Duodenal mucosa (tissue), 2 donors: ENCODE measurements around the gene SYK.
"Not testable (repeated sequence)": the region's sequence is repeated elsewhere in the genome, so short reads cannot be mapped to it uniquely, and the experiment has no call there.

Source experiments
- H3K27ac ChIP-seq: one replicate; pipeline ENCODE4 v1.7.0; 2013; ENCODE audit warnings: low read depth, low read length
- H3K27me3 ChIP-seq, 2 donors: one replicate each; pipeline ENCODE4 v1.7.0; 2013; ENCODE audit warnings: low read length in 2 of 2, control low read depth in 1 of 2; ENCODE audit not compliant: insufficient read depth in 2 of 2, control insufficient read depth in 1 of 2
- H3K36me3 ChIP-seq, 2 donors: one replicate each; pipeline ENCODE4 v1.7.0; 2013; ENCODE audit warnings: low read length in 2 of 2, control low read depth in 1 of 2; ENCODE audit not compliant: insufficient read depth in 2 of 2, control insufficient read depth in 1 of 2
- H3K4me1 ChIP-seq, 2 donors: one replicate each; pipeline ENCODE4 v1.7.0; 2013; ENCODE audit warnings: low read length in 2 of 2, control low read depth in 1 of 2; ENCODE audit not compliant: insufficient read depth in 2 of 2, control insufficient read depth in 1 of 2
- H3K4me3 ChIP-seq, 2 donors: one replicate each; pipeline ENCODE4 v1.7.0; 2013; ENCODE audit warnings: low read length in 2 of 2, low read depth in 1 of 2
- H3K9ac ChIP-seq, 2 donors: one replicate each; pipeline ENCODE4 v1.7.0; 2013; ENCODE audit warnings: low read length in 2 of 2, low read depth in 1 of 2
- H3K9me3 ChIP-seq, 2 donors: one replicate each; pipeline ENCODE4 v1.7.0; 2013; ENCODE audit warnings: low read length in 2 of 2, control low read depth in 1 of 2; ENCODE audit not compliant: control insufficient read depth in 1 of 2

The SYK gene

DNA sequence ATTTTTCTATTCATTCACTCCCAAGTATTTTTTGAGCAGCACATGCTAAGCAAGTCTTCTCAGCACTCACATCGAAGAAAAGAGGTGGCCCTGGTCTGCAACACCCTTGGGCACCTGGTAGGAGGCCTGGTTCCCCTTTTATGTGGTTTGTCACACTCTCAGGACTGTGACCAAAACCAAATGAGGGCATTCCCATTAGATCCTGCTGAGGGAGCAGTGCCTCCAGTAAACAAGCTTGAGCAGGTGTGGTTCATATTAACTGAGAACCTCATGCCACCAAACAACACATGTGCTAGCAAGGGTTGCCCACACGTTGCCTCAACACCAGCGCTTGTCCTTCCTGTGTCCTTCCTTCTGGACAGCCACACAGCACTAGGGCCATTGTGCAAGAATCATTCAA is 26.9 kb upstream of the SYK start:
- Histone ChIP-seq H3K9ac (no peak overlapping the region), H3K36me3 (no peaks in the 10 kb centered on the region), H3K4me3 (no peak overlapping the region), H3K27me3 (no peaks in the 10 kb centered on the region), H3K9me3 (no peaks in the 10 kb centered on the region), H3K27ac (no peak overlapping the region), H3K4me1 (peaks cover 4 to 13% of the 10 kb centered on the region in 2 donors)

DNA sequence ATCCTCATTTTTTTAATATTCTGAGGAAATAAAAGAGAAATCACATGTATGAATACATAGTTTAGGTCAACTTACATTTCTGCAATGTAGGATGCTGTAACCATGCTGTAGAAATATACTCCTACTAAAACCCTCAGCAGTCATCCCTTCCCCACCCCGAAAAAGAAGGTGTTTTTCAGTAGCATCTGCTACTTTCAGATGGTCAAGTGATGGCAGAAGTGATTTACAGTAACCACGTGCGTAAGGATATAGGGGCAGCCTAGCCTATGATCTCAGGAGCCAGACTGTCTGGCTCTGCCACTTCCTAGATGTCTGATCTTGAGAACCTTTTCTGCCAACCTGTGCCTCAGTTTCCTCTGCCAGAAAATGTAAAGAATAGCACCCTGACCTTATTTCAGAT is 26.0 kb upstream of the SYK start:
- Histone ChIP-seq H3K4me3 (no peak overlapping the region), H3K36me3 (no peaks in the 10 kb centered on the region), H3K27ac (no peak overlapping the region), H3K9me3 (no peaks in the 10 kb centered on the region), H3K27me3 (no peaks in the 10 kb centered on the region), H3K9ac (no peak overlapping the region), H3K4me1 (peaks cover 4 to 13% of the 10 kb centered on the region in 2 donors)

- no peaks in the 10 kb centered on the region for H3K36me3 ChIP-seq
- H3K27ac ChIP-seq = no peak overlapping the region
- no peak overlapping the region for H3K4me3 ChIP-seq
- H3K4me1 ChIP-seq = peaks cover 2 to 13% of the 10 kb centered on the region in 2 donors
- H3K9me3 ChIP-seq = no peaks in the 10 kb centered on the region
- no peaks in the 10 kb centered on the region for H3K27me3 ChIP-seq
- H3K9ac ChIP-seq = no peak overlapping the region
Measured at GRCh38 chr9:90778746-90779145, 22.9 kb upstream of the SYK start.

- Histone ChIP-seq H3K36me3 (no peaks in the 10 kb centered on the region), H3K9me3 (no peaks in the 10 kb centered on the region), H3K27ac (no peak overlapping the region), H3K27me3 (no peaks in the 10 kb centered on the region), H3K4me3 (no peak overlapping the region), H3K9ac (no peak overlapping the region), H3K4me1 (peaks cover 5 to 9% of the 10 kb centered on the region in 2 donors)
Measured at GRCh38 chr9:90783552-90783951, 18.1 kb upstream of the SYK start.

GRCh38 chr9:90783964-90784363 is 17.7 kb upstream of the SYK start:
- no peaks in the 10 kb centered on the region for H3K27me3 ChIP-seq
- no peaks in the 10 kb centered on the region for H3K9me3 ChIP-seq
- H3K9ac ChIP-seq = no peak overlapping the region
- H3K4me3 ChIP-seq = no peak overlapping the region
- no peak overlapping the region for H3K27ac ChIP-seq
- H3K36me3 ChIP-seq = no peaks in the 10 kb centered on the region
- peaks cover 5 to 9% of the 10 kb centered on the region in 2 donors for H3K4me1 ChIP-seq

GRCh38 chr9:90787771-90788460 is 13.7 kb upstream of the SYK start:
- H3K9me3 ChIP-seq = no peaks in the 10 kb centered on the region

GRCh38 chr9:90788527-90788926 is 13.1 kb upstream of the SYK start:
- not testable (repeated sequence) for H3K9me3 ChIP-seq

More at GRCh38 chr9:90787771-90788460, 13.7 kb upstream of the SYK start:
- Histone ChIP-seq H3K27ac (no peak overlapping the region), H3K36me3 (no peaks in the 10 kb centered on the region), H3K4me3 (no peak overlapping the region), H3K9ac (no peak overlapping the region), H3K27me3 (no peaks in the 10 kb centered on the region), H3K4me1 (peaks cover 5 to 9% of the 10 kb centered on the region in 2 donors)

DNA sequence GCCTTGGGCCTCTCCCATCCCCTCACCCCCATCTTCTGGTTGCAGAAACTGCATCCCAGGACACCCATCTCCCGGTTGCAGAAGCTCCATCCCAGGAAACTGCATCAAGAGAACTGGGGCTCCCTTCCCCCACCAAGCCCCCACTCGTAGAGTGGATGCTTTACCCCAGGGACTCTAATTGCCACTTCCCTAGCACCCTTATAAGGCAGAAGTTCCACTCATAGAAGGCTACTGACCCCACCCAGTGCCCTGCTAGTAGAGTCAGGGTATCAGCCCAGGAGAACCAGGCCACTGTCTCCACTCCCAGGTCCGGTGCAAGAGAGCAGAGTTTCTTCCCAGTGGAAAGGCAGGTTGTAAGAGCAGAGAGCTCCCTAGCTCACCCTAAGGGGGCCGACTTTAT is 12.2 kb upstream of the SYK start:
- no peaks in the 10 kb centered on the region for H3K36me3 ChIP-seq
- H3K4me3 ChIP-seq = no peak overlapping the region
- H3K27me3 ChIP-seq = no peaks in the 10 kb centered on the region
- no peak overlapping the region for H3K9ac ChIP-seq
- no peak overlapping the region for H3K27ac ChIP-seq
- peaks cover 0 to 9% of the 10 kb centered on the region in 2 donors for H3K4me1 ChIP-seq
- no peaks in the 10 kb centered on the region for H3K9me3 ChIP-seq

More at GRCh38 chr9:90788527-90788926, 13.1 kb upstream of the SYK start:
- H3K27ac ChIP-seq, H3K36me3 ChIP-seq, H3K4me1 ChIP-seq, H3K4me3 ChIP-seq, H3K9ac ChIP-seq, H3K27me3 ChIP-seq: not testable (repeated sequence)

DNA sequence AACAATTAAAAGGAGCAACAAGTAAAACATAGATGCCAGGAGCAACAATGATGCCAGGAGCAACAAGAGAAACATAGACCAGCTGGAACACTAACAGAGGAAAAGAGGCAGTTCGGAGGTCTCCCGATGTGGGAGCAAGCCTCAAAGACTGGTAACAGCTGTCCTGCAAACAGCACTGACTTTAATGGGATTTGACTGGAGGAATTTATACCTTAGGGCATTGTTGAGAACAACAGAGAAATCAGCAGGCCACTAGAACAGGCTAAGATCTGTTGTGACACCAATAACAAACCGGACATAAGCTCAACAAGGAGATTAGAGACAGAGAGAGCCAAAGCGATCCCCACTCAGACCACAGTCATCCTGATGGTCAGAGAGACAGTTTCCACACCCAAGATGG is 11.8 kb upstream of the SYK start:
- no peaks in the 10 kb centered on the region for H3K36me3 ChIP-seq

DNA sequence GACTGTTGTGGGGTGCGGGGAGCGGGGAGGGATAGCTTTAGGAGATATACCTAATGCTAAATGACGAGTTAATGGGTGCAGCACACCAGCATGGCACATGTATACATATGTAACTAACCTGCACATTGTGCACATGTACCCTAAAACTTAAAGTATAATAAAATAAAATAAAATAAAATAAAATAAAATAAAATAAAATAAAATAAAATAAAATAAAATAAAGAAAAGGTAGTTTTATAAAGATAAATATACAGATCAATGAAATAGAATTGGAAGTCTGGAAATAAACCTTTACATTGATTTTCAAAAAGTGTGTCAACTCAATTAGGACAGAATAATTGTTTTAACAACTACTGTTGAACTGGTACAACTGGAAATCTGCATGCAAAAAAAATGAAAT is 8.6 kb upstream of the SYK start:
- not testable (repeated sequence) for H3K9ac ChIP-seq, H3K36me3 ChIP-seq

More for the DNA sequence above, 11.8 kb upstream of the SYK start:
- H3K4me3 ChIP-seq = no peak overlapping the region
- no peaks in the 10 kb centered on the region for H3K27me3 ChIP-seq
- no peak overlapping the region for H3K9ac ChIP-seq
- H3K4me1 ChIP-seq = peaks cover 0 to 9% of the 10 kb centered on the region in 2 donors
- H3K9me3 ChIP-seq = no peaks in the 10 kb centered on the region
- H3K27ac ChIP-seq = no peak overlapping the region

More for the DNA sequence above, 8.6 kb upstream of the SYK start:
- H3K4me3 ChIP-seq, H3K9me3 ChIP-seq, H3K27me3 ChIP-seq, H3K27ac ChIP-seq, H3K4me1 ChIP-seq: not testable (repeated sequence)
